GM08714 (cell line): ENCODE data around the gene CD53.

Experiments used
- H3K4me3 ChIP-seq: fragments of 200-500 bp; sonication (Bioruptor generic); 2 replicates; pipeline ENCODE4 v1.5.1; 2014; ENCODE audit warnings: mild to moderate bottlenecking, low read length, inconsistent platforms
- ZNF274 ChIP-seq: IDR thresholded peaks from 2 replicates; pipeline ENCODE4 v1.6.1; 2012; ENCODE audit warnings: mild to moderate bottlenecking, low read depth, low read length

Gene CD53

DNA sequence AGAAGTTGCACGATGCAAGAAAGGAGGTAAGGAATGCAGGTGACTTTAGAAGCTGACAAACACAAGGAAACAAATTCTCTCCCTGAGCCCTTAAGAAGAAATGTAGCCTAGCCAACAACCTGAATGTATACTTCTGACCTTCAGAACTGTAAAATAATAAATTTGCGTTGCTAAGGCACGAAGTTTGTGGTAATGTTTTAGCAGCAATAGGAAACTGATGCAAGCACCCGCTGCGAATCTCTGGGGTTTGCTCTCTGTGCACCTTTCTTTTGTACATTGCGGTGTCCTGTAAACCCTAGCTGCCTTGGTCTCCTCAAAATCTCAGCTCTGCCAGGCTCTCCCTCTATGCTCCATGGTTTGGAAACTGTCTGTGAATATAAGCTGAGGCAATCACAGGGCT lies 15.1 kb downstream of the CD53 start:
- TF ChIP-seq ZNF274 = no peak
- no peak overlapping the region for H3K4me3 ChIP-seq

DNA sequence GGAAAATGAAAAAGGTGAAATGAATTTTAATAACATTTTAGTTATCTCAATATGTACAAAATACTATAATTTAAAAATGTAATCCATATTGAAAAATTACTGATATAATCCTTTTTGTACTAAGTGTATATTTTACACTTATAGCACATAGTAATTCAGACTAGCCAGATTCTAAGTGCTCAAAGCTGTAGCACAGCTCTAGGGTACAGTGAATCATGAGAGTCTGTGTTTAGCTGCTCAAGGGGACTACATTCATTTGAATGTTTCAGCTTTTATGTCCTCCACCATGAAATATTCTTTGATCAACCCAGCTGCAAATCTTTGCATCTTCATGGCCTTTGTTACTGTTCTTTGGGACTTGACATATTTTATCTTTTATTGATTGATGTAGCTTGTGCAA lies 15.7 kb downstream of the CD53 start:
- no peak for TF ChIP-seq ZNF274

DNA sequence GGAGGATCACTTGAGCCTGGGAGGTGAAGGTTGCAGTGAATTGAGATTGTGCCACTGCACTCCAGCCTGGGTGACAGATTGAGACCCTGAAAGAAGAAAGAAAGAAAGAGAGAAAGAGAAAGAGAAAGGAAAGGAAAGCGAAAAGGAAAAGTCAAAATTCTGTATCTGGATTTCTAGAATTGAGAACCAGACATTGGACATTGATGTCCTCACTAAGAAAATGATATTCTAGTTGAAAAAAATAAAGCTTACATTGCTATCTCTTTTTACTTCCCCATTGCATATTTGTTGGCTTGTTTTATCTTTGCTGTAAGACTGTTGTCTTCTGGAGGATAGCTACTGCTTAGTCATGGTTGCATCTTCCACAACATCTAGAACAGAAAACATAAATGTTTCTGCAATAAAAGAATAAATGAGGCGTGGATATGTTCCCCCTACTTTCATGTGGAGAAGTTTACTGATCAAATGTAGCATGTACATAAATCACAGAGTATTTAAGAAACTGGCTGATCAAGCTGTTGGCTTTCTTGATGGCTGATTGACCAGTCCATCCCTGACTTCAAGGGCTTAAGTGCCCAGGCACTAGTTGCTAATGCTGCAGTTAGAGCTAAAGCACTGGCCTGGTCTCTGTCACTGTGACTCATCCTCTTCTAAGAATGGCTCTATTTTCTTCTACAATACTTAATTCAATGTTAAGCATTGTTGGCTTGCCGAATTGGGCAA lies 17.7 kb downstream of the CD53 start:
- TF ChIP-seq ZNF274 = no peak
- H3K4me3 ChIP-seq = no peak overlapping the region

More for the DNA sequence above, 15.7 kb downstream of the CD53 start:
- no peak overlapping the region for H3K4me3 ChIP-seq

DNA sequence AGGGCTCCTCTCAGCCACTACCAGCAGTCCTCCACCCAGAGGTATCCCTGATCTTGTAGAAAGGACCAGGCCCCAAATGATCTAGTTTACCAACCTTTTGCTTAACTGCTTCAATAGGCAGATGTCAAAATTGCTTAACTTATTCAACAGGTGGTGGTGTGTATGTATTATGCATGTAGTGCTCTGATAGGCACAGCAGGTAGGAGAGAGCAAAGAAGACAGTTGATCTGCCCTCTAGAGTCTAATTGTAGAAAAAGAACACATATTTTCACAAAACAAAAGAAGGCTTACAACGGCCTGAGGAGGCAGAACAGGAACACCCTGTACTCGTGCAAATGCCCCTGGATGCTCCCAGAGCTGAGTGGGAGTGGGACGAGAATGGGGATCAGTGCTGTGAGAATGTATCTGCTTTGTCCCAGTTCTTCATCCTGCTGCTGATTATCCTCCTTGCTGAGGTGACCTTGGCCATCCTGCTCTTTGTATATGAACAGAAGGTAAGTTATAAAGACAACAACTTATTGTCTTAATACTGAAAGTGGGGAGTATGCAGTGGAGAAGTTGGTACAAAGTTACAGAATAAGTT lies 21.1 kb downstream of the CD53 start:
- no peak overlapping the region for H3K4me3 ChIP-seq
- no peak for TF ChIP-seq ZNF274

DNA sequence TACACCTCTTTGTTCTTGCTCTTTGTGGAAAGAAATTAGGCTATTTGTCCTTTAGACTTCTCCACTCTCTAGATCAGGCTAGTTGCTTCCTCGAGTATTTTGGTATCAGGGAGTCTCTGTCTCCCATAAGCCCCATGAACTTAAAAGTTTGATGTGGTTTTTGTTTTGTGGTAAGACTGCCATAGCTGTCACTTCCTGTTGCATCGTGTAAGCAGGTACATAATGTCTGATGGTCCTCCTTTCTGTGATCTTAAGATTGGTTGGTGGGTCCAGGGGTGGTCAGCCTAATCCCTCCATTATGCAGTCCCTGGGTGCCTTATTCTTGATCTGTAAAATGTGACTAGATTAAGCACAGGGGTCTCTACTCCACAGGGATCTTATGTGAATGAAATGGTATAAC lies 23.1 kb downstream of the CD53 start:
- H3K4me3 ChIP-seq = no peak overlapping the region
- TF ChIP-seq ZNF274 = no peak

DNA sequence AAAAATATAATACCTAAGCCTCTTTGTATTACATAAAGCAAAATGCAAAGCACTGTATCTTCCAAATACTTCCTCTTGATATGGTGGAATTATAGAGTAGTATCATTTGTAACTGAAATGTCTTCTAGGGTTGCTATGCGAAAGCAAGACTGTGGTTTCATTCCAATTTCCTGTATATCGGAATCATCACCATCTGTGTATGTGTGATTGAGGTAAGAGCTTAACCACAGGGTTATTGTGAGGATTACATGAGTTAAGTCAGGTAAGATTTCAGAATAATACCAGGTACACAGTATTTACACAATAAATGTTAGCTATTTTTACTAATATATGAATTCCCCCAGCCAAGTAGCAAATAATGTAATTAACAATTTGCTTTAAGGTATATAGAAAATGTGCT lies 24.7 kb downstream of the CD53 start:
- TF ChIP-seq ZNF274 = no peak

DNA sequence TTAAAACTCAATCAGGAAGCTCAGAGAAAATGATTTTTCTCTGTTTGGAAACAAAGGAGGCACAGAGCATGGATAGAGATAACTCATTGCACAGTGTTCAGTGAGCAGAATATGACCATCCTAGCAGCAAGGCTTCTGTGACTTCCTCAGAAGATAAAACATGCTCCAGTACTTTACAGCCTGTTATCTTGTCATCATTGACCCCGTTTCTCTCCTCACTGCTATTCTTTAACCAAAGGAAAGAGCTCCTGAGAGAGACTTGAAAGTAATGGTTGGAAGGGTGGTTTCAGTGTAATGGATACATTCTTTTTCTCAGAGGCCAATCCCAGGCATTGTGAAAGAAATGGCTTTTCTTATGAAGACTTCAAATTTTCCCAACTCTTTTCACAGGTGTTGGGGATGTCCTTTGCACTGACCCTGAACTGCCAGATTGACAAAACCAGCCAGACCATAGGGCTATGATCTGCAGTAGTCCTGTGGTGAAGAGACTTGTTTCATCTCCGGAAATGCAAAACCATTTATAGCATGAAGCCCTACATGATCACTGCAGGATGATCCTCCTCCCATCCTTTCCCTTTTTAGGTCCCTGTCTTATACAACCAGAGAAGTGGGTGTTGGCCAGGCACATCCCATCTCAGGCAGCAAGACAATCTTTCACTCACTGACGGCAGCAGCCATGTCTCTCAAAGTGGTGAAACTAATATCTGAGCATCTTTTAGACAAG lies 25.9 kb downstream of the CD53 start:
- no peak for TF ChIP-seq ZNF274

More for the DNA sequence above, 24.7 kb downstream of the CD53 start:
- no peak overlapping the region for H3K4me3 ChIP-seq

DNA sequence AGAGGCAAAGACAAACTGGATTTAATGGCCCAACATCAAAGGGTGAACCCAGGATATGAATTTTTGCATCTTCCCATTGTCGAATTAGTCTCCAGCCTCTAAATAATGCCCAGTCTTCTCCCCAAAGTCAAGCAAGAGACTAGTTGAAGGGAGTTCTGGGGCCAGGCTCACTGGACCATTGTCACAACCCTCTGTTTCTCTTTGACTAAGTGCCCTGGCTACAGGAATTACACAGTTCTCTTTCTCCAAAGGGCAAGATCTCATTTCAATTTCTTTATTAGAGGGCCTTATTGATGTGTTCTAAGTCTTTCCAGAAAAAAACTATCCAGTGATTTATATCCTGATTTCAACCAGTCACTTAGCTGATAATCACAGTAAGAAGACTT lies 26.5 kb downstream of the CD53 start:
- no peak overlapping the region for H3K4me3 ChIP-seq
- no peak for TF ChIP-seq ZNF274

More for the DNA sequence above, 25.9 kb downstream of the CD53 start:
- no peak overlapping the region for H3K4me3 ChIP-seq

DNA sequence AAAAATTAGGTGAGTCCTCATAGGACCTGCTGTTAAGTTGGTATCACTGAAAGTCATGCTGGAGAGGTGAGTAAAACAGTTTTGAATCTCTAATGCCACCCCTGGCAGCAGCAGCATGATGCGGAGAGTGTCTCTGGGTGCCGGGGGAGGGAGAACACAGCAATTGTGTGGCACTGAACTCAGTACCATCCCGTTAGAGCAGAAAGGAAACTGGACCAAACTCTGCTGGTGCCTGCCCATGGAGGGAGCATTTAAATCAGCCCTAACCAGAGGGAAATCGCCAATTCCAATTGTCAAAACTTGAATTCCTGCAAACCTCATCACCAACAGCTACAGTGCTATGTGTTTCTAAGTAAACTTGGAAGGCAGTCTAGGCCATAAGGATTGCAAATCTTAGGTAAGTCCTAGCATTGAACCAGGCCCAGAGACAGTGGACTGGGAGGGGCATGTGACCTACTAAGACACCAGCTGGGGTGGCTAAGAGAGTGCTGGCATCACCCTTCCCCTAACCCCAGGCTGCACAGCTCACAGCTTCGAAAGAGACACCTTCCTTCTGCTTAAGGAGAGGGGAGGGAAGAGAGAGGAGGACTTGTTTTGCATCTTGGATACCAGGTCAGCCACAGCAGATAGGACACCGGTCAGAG lies 30.0 kb downstream of the CD53 start:
- H3K4me3 ChIP-seq = no peak overlapping the region
- no peak for TF ChIP-seq ZNF274

DNA sequence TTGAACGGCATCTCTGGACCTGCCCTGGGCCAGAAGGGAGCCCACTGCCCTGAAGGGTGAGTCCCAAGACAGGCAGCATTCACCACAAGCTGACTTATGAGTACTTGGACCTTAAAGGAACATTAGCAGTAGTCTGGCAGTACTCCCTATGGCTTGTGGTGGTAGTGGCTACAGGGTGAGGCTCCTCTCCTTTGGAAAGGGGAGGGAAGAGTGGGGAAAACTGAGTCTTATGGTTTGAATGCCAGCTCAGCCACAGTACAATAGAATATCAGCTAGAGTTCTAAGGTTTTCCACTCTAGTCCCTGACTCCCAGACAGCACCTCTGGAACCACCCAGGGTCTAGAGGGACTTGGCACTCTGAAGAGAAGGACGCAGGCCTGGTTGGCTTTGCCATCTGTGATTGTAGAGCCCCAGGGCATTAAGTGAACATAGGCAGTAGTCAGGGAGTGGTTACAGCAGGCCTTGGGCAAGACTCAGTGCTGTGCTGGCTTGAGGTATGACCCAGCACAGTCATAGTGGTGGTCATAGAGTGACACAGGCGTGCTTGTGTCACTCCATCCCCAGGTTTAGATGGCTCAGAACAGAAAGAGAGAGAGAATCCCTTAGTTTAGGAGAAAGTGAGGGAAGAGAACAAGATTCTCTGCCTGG lies 31.0 kb downstream of the CD53 start:
- no peak for TF ChIP-seq ZNF274

DNA sequence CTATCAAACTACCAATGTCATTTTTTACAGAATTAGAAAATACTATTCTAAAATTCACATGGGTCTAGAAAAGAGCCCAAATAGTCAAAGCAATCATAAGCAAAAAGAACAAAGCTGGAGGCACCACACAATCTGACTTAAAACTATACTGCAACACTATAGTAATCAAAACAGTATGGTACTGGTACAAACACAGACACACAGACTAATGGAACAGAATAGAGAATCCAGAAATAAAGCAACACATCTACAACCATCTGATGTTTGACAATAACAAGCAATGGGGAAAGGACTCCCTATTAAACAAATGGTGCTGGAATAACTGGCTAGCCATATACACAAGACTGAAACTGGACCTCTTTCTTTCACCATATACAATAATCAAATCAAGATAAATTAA lies 39.8 kb downstream of the CD53 start:
- H3K4me3 ChIP-seq = no peak overlapping the region
- no peak for TF ChIP-seq ZNF274

More for the DNA sequence above, 31.0 kb downstream of the CD53 start:
- H3K4me3 ChIP-seq = no peak overlapping the region

DNA sequence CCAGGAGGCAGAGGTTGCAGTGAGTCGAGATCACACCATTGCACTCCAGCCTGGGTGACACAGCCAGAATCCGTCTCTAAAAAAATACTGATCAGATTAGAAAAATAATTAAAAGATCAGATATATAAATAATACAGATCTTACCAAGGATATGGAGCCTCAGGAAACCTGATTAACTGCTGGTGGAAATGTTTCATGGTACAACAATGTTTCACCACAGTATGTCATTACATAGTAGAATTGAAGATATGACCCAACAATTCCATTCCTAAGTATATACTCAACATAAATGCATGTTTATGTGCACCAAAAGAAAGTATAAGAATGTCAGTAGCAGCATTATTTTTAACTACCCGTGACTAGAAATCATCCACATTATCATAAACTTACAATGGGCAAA lies 41.7 kb downstream of the CD53 start:
- H3K4me3 ChIP-seq = no peak overlapping the region
- no peak for TF ChIP-seq ZNF274

DNA sequence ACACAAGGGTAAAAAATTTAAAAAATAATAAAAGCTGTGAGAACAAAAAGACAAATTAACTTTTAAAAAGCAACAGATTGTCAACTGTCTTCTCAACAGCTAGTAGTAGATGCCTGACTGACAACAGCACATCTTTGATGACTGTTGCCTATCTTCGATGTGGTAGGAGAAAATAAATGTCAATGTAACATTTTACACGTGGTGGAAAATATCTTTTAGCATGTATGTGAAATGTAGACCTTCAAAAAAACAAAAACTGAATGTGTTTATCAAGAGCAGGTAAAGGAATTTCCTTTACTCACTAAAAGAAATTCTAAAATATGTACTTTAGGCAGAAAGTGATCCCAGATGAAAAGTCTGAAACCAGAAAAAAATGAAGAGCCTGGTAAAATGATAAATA lies 42.9 kb downstream of the CD53 start:
- no peak overlapping the region for H3K4me3 ChIP-seq
- TF ChIP-seq ZNF274 = no peak

DNA sequence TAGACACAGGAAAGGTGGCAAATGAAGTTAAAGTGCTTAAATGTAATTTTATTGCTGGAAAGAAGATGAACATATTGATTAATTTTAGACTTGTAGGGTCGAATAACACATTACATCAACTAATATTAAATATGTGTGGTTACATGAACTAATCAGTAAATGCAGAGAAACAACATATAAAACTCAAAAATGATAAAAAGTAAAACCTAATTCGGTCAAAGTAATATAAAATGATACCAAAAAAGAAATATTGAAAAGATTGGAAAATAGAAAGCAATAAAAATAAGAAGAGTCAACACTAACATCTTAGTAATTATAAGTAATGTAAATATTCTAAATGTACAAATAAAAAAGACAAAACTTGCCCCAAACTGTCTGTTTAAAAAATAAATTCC lies 43.3 kb downstream of the CD53 start:
- no peak overlapping the region for H3K4me3 ChIP-seq
- no peak for TF ChIP-seq ZNF274
